Kidney (tissue), 14 donors: Measurements from ENCODE around the gene SRSF9. TPM values are rescaled to one million over a fixed set of nuclear protein-coding genes. Genes with fewer than 3 reads are reported as not detected.

Source experiments
- DNase-seq, 5 donors: peaks; one replicate each; pipeline ENCODE4 v3.0.0-alpha.2; 2013 to 2020
- FAIRE-seq: peaks from 2 replicates; lab custom pipeline; 2012; peaks lifted over from hg19 to GRCh38; lab: Jason Lieb, UNC
- H3K27ac ChIP-seq, 2 donors: one replicate each; pipeline ENCODE4 v1.7.0; 2013; ENCODE audit warnings: low read depth in 2 of 2, low read length in 2 of 2, inconsistent platforms in 1 of 2
- H3K27me3 ChIP-seq: one replicate; pipeline ENCODE4 v1.7.1; 2013; ENCODE audit warnings: low read length, inconsistent platforms; ENCODE audit not compliant: control insufficient read depth, insufficient read depth
- H3K36me3 ChIP-seq, 3 donors: one replicate each; pipeline versions ENCODE4 v1.7.0 to v1.7.1; 2013; ENCODE audit warnings: low read length in 3 of 3, control low read depth in 1 of 3, inconsistent platforms in 1 of 3; ENCODE audit not compliant: insufficient read depth in 3 of 3, control insufficient read depth in 2 of 3
- H3K4me1 ChIP-seq, 3 donors: one replicate each; pipeline versions ENCODE4 v1.7.0 to v1.7.1; 2013; ENCODE audit warnings: low read length in 3 of 3, inconsistent platforms in 1 of 3, low read depth in 1 of 3; ENCODE audit not compliant: control insufficient read depth in 2 of 3, insufficient read depth in 2 of 3
- H3K4me3 ChIP-seq, 3 donors: one replicate each; pipeline versions ENCODE4 v1.7.0 to v1.8.1; 2013; ENCODE audit warnings: low read length in 3 of 3, control low read depth in 1 of 3, inconsistent platforms in 1 of 3
- H3K9ac ChIP-seq, 3 donors: one replicate each; pipeline versions ENCODE4 v1.7.0 to v1.7.1; 2013; ENCODE audit warnings: low read length in 3 of 3, control low read depth in 1 of 3, inconsistent platforms in 1 of 3
- H3K9me3 ChIP-seq, 3 donors: one replicate each; pipeline versions ENCODE4 v1.7.0 to v1.7.1; 2013; ENCODE audit warnings: low read length in 3 of 3, control low read depth in 1 of 3, inconsistent platforms in 1 of 3; ENCODE audit not compliant: control insufficient read depth in 2 of 3, insufficient read depth in 1 of 3
- CTCF ChIP-seq: IDR thresholded peaks from 3 replicates; pipeline ENCODE4 v1.5.1; 2012; ENCODE audit warnings: mild to moderate bottlenecking, moderate library complexity, borderline replicate concordance; ENCODE audit not compliant: insufficient read depth; ENCODE audit errors: extremely low read depth
- intact Hi-C: fragments of 100-400 bp; cut with DNase I; formaldehyde crosslinking; loops from one replicate; pipeline ENCODE4 v1.11.1; 2022
- polyA plus RNA-seq: library from polyadenylated mRNA; stranded (reverse); fragments of 350-450 nt; fragmentation: Illumina TruSeq; extraction: RNeasy Lipid Tissue Mini Kit (QIAGEN cat#74804); gene quantifications from one replicate; pipeline ENCODE4 v1.2.3, GENCODE V29; 2014; ENCODE audit warnings: low read depth, low replicate concordance; ENCODE audit not compliant: insufficient read depth
- total RNA-seq: library from RNA; stranded (reverse); fragmentation: NEBNext Ultra II Directional; extraction: Animal tissue kit (Norgen Biotek cat#: 25700); gene quantifications from one replicate; pipeline ENCODE4 v1.2.1, GENCODE V29; 2021
- donor health status: control.
- donor health status: control.
- donor health status: control.
- donor health status: control.
- donor health status: control.
- donor health status: DM: yes; HTN: yes; CAD: no.
- donor health status: Normal renal cell carcinoma (clear cell type).

SRSF9 gene
- total and polyA plus RNA-seq, 2 donors from 2014 or later: 144 to 151 TPM

- TF ChIP-seq CTCF: no peak
- intact Hi-C loops: no loop called here
- peak overlapping the region; percentile 26 to 77 (median 70) for H3K9ac ChIP-seq
- H3K4me1 ChIP-seq: peaks cover 0 to 5% (median 0%) of the 10 kb centered on the region in 3 donors
- peak overlapping the region in 1 of 2 donors; percentile 6 for H3K27ac ChIP-seq
- H3K9me3 ChIP-seq: no peaks in the 10 kb centered on the region
- peaks cover 0 to 4% (median 4%) of the 10 kb centered on the region in 3 donors for H3K36me3 ChIP-seq
- no peak for FAIRE-seq
- no peaks in the 10 kb centered on the region for H3K27me3 ChIP-seq
- H3K4me3 ChIP-seq: peak overlapping the region; percentile 50 to 69 (median 54)
- peak in 3 of 5 donors; percentile 42 to 59 (median 43) for DNase-seq
Measured at GRCh38 chr12:120470150-120470784, 719 bp upstream of the SRSF9 start.

GRCh38 chr12:120468821-120469449 is 613 bp downstream of the SRSF9 start:
- peaks cover 0 to 5% (median 0%) of the 10 kb centered on the region in 3 donors for H3K4me1 ChIP-seq
- peak overlapping the region; percentile 69 to 79 (median 77) for H3K4me3 ChIP-seq
- no peak for TF ChIP-seq CTCF

GRCh38 chr12:120468325-120468820 is 1.2 kb downstream of the SRSF9 start:
- Histone ChIP-seq H3K4me3 (peak overlapping the region; percentile 69 to 79 (median 71)), H3K27me3 (no peaks in the 10 kb centered on the region), H3K9me3 (no peaks in the 10 kb centered on the region), H3K4me1 (peaks cover 0 to 5% (median 0%) of the 10 kb centered on the region in 3 donors), H3K36me3 (peaks cover 15 to 18% (median 18%) of the 10 kb centered on the region in 3 donors), H3K27ac (peak overlapping the region; percentile 82 to 90), H3K9ac (peak overlapping the region; percentile 44 to 74 (median 61))
- intact Hi-C loops: no loop called here
- FAIRE-seq (no peak), DNase-seq (peak in 4 of 5 donors; percentile 50 to 78 (median 62))
- no peak for TF ChIP-seq CTCF

More at GRCh38 chr12:120468821-120469449, 613 bp downstream of the SRSF9 start:
- no peak for FAIRE-seq
- H3K36me3 ChIP-seq: peaks cover 10 to 13% (median 13%) of the 10 kb centered on the region in 3 donors
- H3K9ac ChIP-seq: peak overlapping the region; percentile 44 to 74 (median 61)
- peak in 3 of 5 donors; percentile 79 to 90 (median 89) for DNase-seq
- no peaks in the 10 kb centered on the region for H3K9me3 ChIP-seq
- no peaks in the 10 kb centered on the region for H3K27me3 ChIP-seq
- peak overlapping the region; percentile 90 to 95 for H3K27ac ChIP-seq
- intact Hi-C loops: no loop called here
